GF-D8 (cell line): ENCODE results near the gene DLX3.

ENCODE experiments used
- DNase-seq: peaks from one replicate; lab custom pipeline; 2025; lab: John Stamatoyannopoulos, UW

The DLX3 gene

DNA sequence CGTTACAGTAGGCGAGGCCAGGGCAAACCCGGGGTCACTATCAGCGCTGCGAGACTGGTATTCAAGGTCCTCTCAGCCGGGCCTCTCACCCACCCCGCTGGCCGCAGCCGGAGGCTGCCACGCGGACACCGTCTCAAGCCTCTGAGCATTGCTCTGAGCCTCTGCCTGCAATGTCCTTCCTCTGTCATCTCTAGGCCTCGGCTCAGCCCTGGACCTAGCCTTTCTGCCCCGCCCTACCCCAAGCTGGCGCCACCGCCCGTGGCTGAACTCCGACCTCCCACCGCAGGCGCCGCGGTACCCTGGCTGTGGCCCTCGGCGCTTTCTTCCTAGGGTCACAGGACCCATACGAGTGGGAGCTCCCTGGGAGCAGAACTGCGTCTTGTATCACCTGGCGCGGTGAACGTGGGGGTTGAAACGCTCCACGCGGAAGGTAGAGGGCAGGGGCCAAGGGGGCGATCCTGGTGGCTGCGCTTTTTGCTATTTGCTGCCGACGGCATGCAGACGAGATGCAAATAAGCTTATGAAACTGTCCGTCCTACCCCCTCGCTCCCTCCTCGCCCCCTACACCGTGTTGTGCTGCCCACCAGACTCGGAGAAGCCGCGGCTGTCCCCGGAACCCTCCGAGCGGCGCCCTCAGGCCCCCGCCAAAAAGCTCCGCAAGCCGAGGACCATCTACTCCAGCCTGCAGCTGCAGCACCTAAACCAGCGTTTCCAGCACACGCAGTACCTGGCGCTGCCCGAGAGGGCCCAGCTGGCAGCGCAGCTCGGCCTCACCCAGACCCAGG lies 22.3 kb downstream of the DLX3 start:
- DNase-seq, result no peak

DNA sequence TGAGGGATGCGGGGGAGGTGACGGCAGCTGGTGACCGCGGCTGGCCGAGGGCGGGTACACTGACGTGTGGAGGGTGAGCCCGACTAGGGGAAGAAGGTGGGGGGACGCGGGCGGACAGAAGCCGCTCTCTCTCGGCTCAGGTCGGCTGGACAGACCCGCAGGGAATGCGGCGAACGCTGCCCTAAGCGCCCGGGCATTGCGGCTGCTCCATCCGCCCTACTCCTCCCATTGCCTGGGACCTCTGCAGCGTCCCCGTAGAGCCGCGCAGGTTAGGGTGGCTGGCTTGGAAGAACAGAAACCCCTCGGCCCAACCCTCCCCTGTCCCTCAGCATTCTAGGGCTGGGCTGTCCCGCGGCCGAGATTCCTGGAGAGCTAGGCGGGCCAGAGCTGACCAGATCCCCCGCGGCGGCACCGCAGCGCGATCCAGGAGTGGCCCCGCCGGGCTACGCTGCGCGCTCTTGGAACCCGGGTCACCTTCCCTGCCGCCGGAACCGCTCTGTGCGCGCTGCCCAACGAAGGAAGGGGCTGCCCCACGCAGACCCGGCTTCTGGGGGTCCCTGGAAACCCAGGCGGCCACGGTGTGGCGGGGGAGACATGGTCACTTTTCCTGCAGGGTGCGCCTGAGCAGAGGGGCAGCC lies 23.1 kb downstream of the DLX3 start:
- DNase-seq, result no peak

DNA sequence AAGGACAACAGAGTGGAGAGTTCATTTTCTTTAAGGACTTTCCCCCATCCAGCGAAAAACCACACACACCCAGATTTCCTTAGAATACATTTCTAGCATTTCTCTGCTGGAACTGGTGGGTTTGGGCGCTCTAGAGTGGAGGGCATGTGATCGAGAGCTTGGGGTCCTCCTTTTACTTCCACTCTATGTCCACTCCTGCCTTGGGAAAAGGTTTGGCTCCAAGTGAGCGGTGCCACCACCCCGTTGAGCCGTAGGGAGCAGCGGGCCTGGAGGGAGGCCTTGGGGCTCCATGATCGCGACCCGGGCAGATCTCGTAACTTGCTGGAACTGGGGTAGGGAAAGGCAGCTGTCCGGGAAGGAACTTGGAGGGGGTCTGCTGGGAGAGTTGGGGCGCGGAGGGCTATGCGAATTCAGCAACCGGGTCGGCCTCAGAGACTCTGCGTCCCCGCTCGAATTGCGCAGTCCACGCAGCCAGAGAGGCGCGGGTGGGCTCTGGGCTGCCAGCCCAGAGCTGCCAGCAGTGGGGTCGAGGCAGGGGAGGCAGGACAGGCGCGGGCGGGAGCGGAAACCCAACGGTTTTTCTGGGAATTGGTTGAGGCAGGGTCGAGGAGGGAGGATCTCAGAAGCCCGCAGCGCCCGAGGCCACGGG lies 23.7 kb downstream of the DLX3 start:
- peak; percentile 11 for DNase-seq

- no peak for DNase-seq
These were observed 24.5 kb downstream of the DLX3 start for GRCh38 chr17:49970498-49970897.

GRCh38 chr17:49969795-49970389 lies 25.1 kb downstream of the DLX3 start:
- DNase-seq, result no peak

DNA sequence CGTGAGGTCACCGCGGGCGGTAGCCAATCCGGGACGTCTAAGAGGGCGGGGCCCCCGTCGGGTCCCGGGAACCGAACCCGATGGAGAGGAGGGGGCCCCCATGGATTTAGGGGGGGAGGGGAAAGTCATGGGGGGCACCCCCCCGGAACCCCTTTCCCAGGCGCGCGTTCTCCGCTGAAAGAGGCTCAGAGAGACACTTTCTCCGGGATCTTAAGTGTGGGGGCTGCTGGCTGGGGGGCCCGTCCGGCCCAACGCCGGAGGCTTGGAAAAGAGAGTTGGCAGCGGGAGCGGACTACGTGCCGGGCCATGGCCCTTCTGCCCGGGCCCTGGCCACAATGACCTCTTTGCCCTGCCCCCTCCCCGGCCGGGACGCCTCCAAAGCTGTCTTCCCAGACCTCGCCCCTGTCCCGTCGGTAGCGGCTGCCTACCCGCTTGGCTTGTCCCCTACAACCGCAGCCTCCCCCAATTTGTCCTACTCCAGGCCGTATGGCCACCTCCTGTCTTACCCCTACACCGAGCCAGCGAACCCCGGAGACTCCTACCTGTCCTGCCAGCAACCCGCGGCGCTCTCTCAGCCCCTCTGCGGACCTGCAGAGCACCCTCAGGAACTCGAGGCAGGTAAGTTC lies 25.8 kb downstream of the DLX3 start, which contains the start of gene DLX4:
DLX4 (plus strand) TSS at position 57 of the 626 bp plus-strand sequence; CDS start at position 336, 279 bp downstream.
- no peak for DNase-seq

DNA sequence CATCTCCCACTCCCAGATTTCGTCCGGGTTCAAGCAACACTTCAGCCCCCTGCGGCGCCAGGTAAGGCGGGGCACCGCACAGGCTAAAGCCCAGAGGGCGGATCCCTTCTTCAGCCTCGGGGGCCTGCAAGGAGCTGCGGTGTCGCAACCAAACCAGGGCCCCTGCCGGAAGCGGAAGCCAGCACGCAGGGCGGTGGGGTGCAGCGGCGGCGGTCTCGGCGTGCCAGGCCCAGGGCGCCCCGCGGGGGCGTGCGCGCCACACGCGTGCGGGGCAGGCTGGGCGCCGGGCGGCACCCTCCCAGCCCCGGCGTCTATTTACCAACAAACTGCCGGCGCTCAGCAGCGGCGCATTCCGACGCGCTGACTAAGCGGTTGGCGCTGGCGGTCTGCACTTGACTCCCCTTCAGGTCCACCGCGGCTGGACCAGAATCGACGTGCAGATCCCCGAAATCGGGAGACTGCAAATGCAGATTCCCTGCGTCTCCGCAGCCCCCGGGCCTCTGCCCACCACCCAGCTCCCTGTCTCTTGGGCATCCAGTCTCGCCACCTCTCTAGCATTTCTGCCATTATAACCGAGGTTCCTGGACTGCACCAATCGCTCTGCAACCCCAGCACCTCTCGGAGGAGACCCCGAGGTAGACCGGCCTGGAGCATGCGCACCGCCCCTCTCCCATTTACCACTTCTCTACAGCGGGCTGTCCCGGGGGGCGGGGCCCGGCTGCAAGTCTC lies 26.5 kb downstream of the DLX3 start:
- peak; percentile 24 for DNase-seq

GRCh38 chr17:49967621-49968404 lies 27.2 kb downstream of the DLX3 start:
- DNase-seq, result no peak

- no peak for DNase-seq
These were observed 27.8 kb downstream of the DLX3 start for GRCh38 chr17:49967205-49967604.

- no peak for DNase-seq
These were observed 28.3 kb downstream of the DLX3 start for GRCh38 chr17:49966767-49967166.

DNA sequence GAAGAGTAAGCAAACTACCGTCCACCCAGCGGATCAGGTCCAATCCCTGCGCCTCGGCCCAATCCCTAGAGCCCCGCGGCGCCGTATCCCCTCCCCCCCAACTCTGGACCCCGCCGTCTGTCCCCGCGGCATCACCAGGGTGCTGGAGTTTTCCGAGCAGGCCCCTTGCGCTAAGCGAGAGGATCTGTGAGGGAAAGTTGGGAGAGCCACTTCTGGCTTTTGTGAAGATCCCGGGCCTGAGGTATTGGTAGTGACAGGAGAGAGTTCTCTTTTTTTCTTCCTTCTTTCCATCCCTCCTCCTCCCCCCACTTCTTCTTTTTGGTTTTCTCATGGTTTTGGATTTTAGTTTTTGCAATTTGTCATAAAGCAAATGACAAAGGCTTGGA lies 29.5 kb downstream of the DLX3 start:
- DNase-seq, result no peak

GRCh38 chr17:49964769-49965523 lies 30.1 kb downstream of the DLX3 start:
- DNase-seq, result no peak

DNA sequence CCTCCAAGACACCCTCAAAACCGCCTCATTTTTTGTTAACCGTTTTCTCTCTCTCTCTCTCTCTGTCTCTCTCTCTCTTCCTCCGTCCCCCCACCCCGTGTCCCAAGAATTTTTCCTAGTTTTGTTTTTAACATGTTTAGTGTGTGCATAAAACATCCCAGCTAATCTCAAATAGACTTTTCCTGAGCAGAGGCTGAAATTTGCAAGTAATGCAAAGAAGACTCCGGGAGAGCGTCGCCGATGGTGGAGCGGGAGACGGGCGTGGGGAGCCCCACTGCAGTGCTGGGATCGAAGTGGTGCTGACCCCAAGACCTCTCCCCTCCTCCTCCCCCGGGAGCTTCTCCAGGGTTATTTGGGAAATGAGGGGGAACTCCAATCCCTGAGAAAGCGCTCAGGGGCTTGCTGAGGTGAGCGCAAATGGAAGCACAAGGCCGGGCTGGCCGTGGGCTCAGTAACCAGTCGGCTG lies 30.7 kb downstream of the DLX3 start:
- no peak for DNase-seq

GRCh38 chr17:49963626-49964302 lies 31.3 kb downstream of the DLX3 start:
- DNase-seq, result no peak

GRCh38 chr17:49963309-49963625 lies 31.8 kb downstream of the DLX3 start:
- DNase-seq, result no peak

- DNase-seq, result no peak
These were observed 32.3 kb downstream of the DLX3 start for GRCh38 chr17:49962599-49963308.

- DNase-seq, result no peak
These were observed 35.7 kb downstream of the DLX3 start for GRCh38 chr17:49959183-49959935.

GRCh38 chr17:49958723-49959122 lies 36.3 kb downstream of the DLX3 start:
- no peak for DNase-seq
